SK-N-SH (cell line): ENCODE results near the gene PTGDS. TPM values are rescaled to one million over a fixed set of nuclear protein-coding genes. Genes with fewer than 3 reads are reported as not detected.

Experiments
- CTCF ChIA-PET: fragments of 300-600, 350-600 bp; formaldehyde crosslinking; extraction: SDS; loops from one replicate; lab custom pipeline; 2021; lab: Yijun Ruan, JAX
- POLR2A ChIA-PET: fragments of 350-600 bp; sonication (Branson Sonifier 250); formaldehyde crosslinking; extraction: SDS; loops from one replicate; lab custom pipeline; 2020; ENCODE audit warnings: antibody characterized with exemption, inconsistent platforms; lab: Yijun Ruan, JAX
- DNase-seq: peaks from one replicate; pipeline ENCODE4 v3.0.0; 2012
- H2AFZ ChIP-seq: fragments of 200-600 bp; sonication (generic); 2 replicates; pipeline ENCODE4 v1.8.1; 2016; ENCODE audit warnings: antibody characterized with exemption, mild to moderate bottlenecking, low read depth
- H3F3A ChIP-seq: fragments of 200-600 bp; sonication (generic); replicated peaks from 2 replicates; pipeline ENCODE3; 2016; ENCODE audit warnings: antibody characterized with exemption, mild to moderate bottlenecking; ENCODE audit not compliant: insufficient read depth
- H3K27ac ChIP-seq, 2 experiments: fragments of 200-500 bp in 1 of 2; fragments of 200-600 bp in 1 of 2; sonication (Bioruptor generic) in 1 of 2; sonication (generic), shearing (Covaris generic) in 1 of 2; 2 replicates each; pipeline versions ENCODE4 v1.5.1 to v1.6.1; 2014 to 2016; ENCODE audit warnings: low read depth in 2 of 2, inconsistent platforms in 1 of 2, low read length in 1 of 2, mild to moderate bottlenecking in 1 of 2, mixed read lengths in 1 of 2
- H3K27me3 ChIP-seq: fragments of 200-600 bp; sonication (generic), shearing (Covaris generic); 2 replicates; pipeline ENCODE4 v1.6.1; 2016; ENCODE audit warnings: mixed run types; ENCODE audit not compliant: insufficient read depth
- H3K36me3 ChIP-seq, 2 experiments: fragments of 200-500 bp in 1 of 2; fragments of 200-600 bp in 1 of 2; sonication (Bioruptor generic) in 1 of 2; sonication (generic) in 1 of 2; replicated peaks in 1 of 2; 2 replicates each; pipeline versions ENCODE3 to v1.5.1; 2014 to 2016; ENCODE audit warnings: low read length in 1 of 2, mild to moderate bottlenecking in 1 of 2; ENCODE audit not compliant: insufficient read depth in 2 of 2, control insufficient read depth in 1 of 2
- H3K4me1 ChIP-seq, 2 experiments: fragments of 200-500 bp in 1 of 2; fragments of 200-600 bp in 1 of 2; sonication (Bioruptor generic) in 1 of 2; sonication (generic), shearing (Covaris generic) in 1 of 2; 2 replicates each; pipeline versions ENCODE4 v1.5.1 to v1.6.1; 2014 to 2016; ENCODE audit warnings: low read depth in 1 of 2, low read length in 1 of 2, mixed run types in 1 of 2; ENCODE audit not compliant: insufficient read depth in 2 of 2, control insufficient read depth in 1 of 2
- H3K4me2 ChIP-seq: fragments of 200-600 bp; sonication (generic), shearing (Covaris generic); 2 replicates; pipeline ENCODE4 v1.6.1; 2017; ENCODE audit warnings: mixed run types
- H3K4me3 ChIP-seq, 2 experiments: fragments of 200-500 bp in 1 of 2; fragments of 200-600 bp in 1 of 2; sonication (Bioruptor generic) in 1 of 2; sonication (generic), shearing (Covaris generic) in 1 of 2; 2 replicates each; pipeline versions ENCODE4 v1.5.1 to v1.8.1; 2014 to 2016; ENCODE audit warnings: low read depth in 2 of 2, inconsistent platforms in 1 of 2, low read length in 1 of 2, mild to moderate bottlenecking in 1 of 2, mixed read lengths in 1 of 2, moderate library complexity in 1 of 2
- H3K79me2 ChIP-seq: fragments of 200-600 bp; sonication (generic); 2 replicates; pipeline ENCODE4 v1.8.1; 2017; ENCODE audit warnings: mild to moderate bottlenecking; ENCODE audit not compliant: insufficient read depth
- H3K9ac ChIP-seq: fragments of 200-600 bp; sonication (generic); 2 replicates; pipeline ENCODE4 v1.6.1; 2017; ENCODE audit warnings: mixed run types
- H3K9me2 ChIP-seq: fragments of 200-600 bp; sonication (generic); 2 replicates; pipeline ENCODE4 v1.6.1; 2017; ENCODE audit warnings: mixed run types
- H3K9me3 ChIP-seq: fragments of 200-600 bp; sonication (generic); 2 replicates; pipeline ENCODE4 v1.6.1; 2017; ENCODE audit warnings: mixed run types, mild to moderate bottlenecking, moderate library complexity
- H4K20me1 ChIP-seq: fragments of 200-600 bp; sonication (generic); 2 replicates; pipeline ENCODE4 v1.6.1; 2017; ENCODE audit warnings: mild to moderate bottlenecking, mixed run types; ENCODE audit not compliant: insufficient read depth
- CHD2 ChIP-seq: fragments of 150-350 bp; IDR thresholded peaks from 2 replicates; pipeline ENCODE4 v1.6.1; 2018; ENCODE audit warnings: low read length; ENCODE audit not compliant: partially characterized antibody
- CTCF ChIP-seq: fragments of 200-600 bp; sonication (generic); IDR thresholded peaks from 2 replicates; pipeline ENCODE4 v1.6.1; 2017; ENCODE audit warnings: antibody characterized with exemption, mild to moderate bottlenecking, moderate library complexity
- EP300 ChIP-seq, 2 experiments: IDR thresholded peaks; 2 replicates each; pipeline versions ENCODE4 v1.4.0 to v1.6.1; 2012; ENCODE audit warnings: borderline replicate concordance in 1 of 2, low read depth in 1 of 2, low read length in 1 of 2
- JUND ChIP-seq: IDR thresholded peaks from 2 replicates; pipeline ENCODE4 v1.4.0; 2012
- MAX ChIP-seq: IDR thresholded peaks from 2 replicates; pipeline ENCODE4 v1.4.0; 2012; ENCODE audit warnings: low read depth
- MEF2A ChIP-seq: IDR thresholded peaks from 2 replicates; pipeline ENCODE4 v1.4.0; 2012; ENCODE audit warnings: low read depth, borderline replicate concordance
- NRF1 ChIP-seq: IDR thresholded peaks from 2 replicates; pipeline ENCODE4 v1.6.1; 2012; ENCODE audit warnings: low read depth, mild to moderate bottlenecking, low read length
- PBX3 ChIP-seq: IDR thresholded peaks from 2 replicates; pipeline ENCODE4; 2012
- POLR2AphosphoS5 ChIP-seq: IDR thresholded peaks from 2 replicates; pipeline ENCODE4 v1.6.1; 2012; ENCODE audit warnings: low read depth, low read length
- RAD21 ChIP-seq: IDR thresholded peaks from 2 replicates; pipeline ENCODE4 v1.6.1; 2012; ENCODE audit warnings: mild to moderate bottlenecking, low read length
- RFX5 ChIP-seq: IDR thresholded peaks from 2 replicates; pipeline ENCODE4 v1.6.1; 2012; ENCODE audit warnings: mild to moderate bottlenecking, improper control_type of control experiment, low read length
- RXRA ChIP-seq: IDR thresholded peaks from 2 replicates; pipeline ENCODE4 v1.4.0; 2012; ENCODE audit warnings: low read depth, mild to moderate bottlenecking, borderline replicate concordance
- SIN3A ChIP-seq: IDR thresholded peaks from 2 replicates; pipeline ENCODE4 v1.6.1; 2012; ENCODE audit warnings: low read depth, mild to moderate bottlenecking, low read length, moderate library complexity, borderline replicate concordance
- USF1 ChIP-seq: IDR thresholded peaks from 2 replicates; pipeline ENCODE4 v1.4.0; 2012; ENCODE audit warnings: low read depth, borderline replicate concordance
- ZBTB33 ChIP-seq: IDR thresholded peaks from 2 replicates; pipeline ENCODE4 v1.4.0; 2012; ENCODE audit warnings: low read depth, borderline replicate concordance
- WGBS: methylation state at CpG from one replicate; pipeline ENCODE4 v1.1.6; 2017; ENCODE audit warnings: low lambda C conversion rate; 5-methylcytosine and 5-hydroxymethylcytosine counted together
- polyA plus RNA-seq, 3 experiments: library from polyadenylated mRNA; depleted of rRNA; stranded (reverse); fragments of >200 nt; gene quantifications; 2 replicates each; pipeline ENCODE4 v1.2.3, GENCODE V29; 2012

The PTGDS gene
- polyA plus RNA-seq, 1 of the 3 experiments (the other 2 are of a cell fraction) = not detected

- Histone ChIP-seq H3K9ac (no peak overlapping the region), H3K27me3 (no peaks in the 10 kb centered on the region), H3K79me2 (no peaks in the 10 kb centered on the region), H3K9me3 (no peaks in the 10 kb centered on the region), H3K4me1 (no peaks in the 10 kb centered on the region), H4K20me1 (no peaks in the 10 kb centered on the region), H3K9me2 (no peaks in the 10 kb centered on the region), H3K4me2 (no peak overlapping the region), H2AFZ (no peak overlapping the region), H3F3A (no peaks in the 10 kb centered on the region), H3K27ac (no peak overlapping the region), H3K36me3 (no peaks in the 10 kb centered on the region), H3K4me3 (no peak overlapping the region)
- WGBS = 80% methylated on average over 14 of the region's 20 CpGs
- no peak for DNase-seq
- POLR2A ChIA-PET = no interaction called here
- TF ChIP-seq NRF1 (no peak), ZBTB33 (no peak), RXRA (no peak), EP300 (IDR thresholded peaks at IDR 0.05; ENCODE audit: borderline replicate concordance in 1 of 2, low read depth in 1 of 2, low read length in 1 of 2) (no peak), RAD21 (no peak)
- CTCF ChIA-PET = interaction anchor here (1.0 to 2.4 kb wide), 8 partner anchors 9 to 225 kb away, joined by 3 to 11 read pairs (median 6); partner anchors contain the start of genes ABCA2, PAXX and RNF224
These were observed 24.7 kb downstream of the PTGDS start for GRCh38 chr9:137001857-137002645.

GRCh38 chr9:137002646-137003041 lies 25.3 kb downstream of the PTGDS start:
- H3K9me2 ChIP-seq = no peaks in the 10 kb centered on the region
- H3K27me3 ChIP-seq = no peaks in the 10 kb centered on the region
- POLR2A ChIA-PET = no interaction called here
- H3K79me2 ChIP-seq = no peaks in the 10 kb centered on the region
- CTCF ChIA-PET = interaction anchor here (1.0 to 2.2 kb wide), 7 partner anchors 10 to 224 kb away, joined by 3 to 10 read pairs (median 4); partner anchors contain the start of genes ABCA2, PAXX and RNF224
- no peak overlapping the region for H3K4me3 ChIP-seq
- WGBS = 60% methylated on average over 1 of the region's 10 CpGs
- H4K20me1 ChIP-seq = no peaks in the 10 kb centered on the region
- no peak overlapping the region for H3K4me2 ChIP-seq
- TF ChIP-seq POLR2AphosphoS5 = no peak
- TF ChIP-seq MEF2A = no peak
- no peak for TF ChIP-seq RFX5
- no peak for TF ChIP-seq USF1
- TF ChIP-seq SIN3A = no peak
- TF ChIP-seq CHD2 = no peak
- TF ChIP-seq ZBTB33 = no peak
- no peak for TF ChIP-seq CTCF
- no peak for TF ChIP-seq MAX
- no peak for TF ChIP-seq PBX3
- TF ChIP-seq JUND = no peak
- DNase-seq = no peak
- no peak overlapping the region for H3K9ac ChIP-seq
- H3K27ac ChIP-seq = no peak overlapping the region
- H3K36me3 ChIP-seq = no peaks in the 10 kb centered on the region
- H3K4me1 ChIP-seq = no peaks in the 10 kb centered on the region
- no peaks in the 10 kb centered on the region for H3K9me3 ChIP-seq
- H3F3A ChIP-seq = no peaks in the 10 kb centered on the region
- H2AFZ ChIP-seq = no peak overlapping the region
